NCI-H146 (cell line): Measurements from ENCODE around the gene KIF7.

Experiments used
- DNase-seq: peaks from one replicate; lab custom pipeline; 2025; lab: John Stamatoyannopoulos, UW

KIF7 gene

DNA sequence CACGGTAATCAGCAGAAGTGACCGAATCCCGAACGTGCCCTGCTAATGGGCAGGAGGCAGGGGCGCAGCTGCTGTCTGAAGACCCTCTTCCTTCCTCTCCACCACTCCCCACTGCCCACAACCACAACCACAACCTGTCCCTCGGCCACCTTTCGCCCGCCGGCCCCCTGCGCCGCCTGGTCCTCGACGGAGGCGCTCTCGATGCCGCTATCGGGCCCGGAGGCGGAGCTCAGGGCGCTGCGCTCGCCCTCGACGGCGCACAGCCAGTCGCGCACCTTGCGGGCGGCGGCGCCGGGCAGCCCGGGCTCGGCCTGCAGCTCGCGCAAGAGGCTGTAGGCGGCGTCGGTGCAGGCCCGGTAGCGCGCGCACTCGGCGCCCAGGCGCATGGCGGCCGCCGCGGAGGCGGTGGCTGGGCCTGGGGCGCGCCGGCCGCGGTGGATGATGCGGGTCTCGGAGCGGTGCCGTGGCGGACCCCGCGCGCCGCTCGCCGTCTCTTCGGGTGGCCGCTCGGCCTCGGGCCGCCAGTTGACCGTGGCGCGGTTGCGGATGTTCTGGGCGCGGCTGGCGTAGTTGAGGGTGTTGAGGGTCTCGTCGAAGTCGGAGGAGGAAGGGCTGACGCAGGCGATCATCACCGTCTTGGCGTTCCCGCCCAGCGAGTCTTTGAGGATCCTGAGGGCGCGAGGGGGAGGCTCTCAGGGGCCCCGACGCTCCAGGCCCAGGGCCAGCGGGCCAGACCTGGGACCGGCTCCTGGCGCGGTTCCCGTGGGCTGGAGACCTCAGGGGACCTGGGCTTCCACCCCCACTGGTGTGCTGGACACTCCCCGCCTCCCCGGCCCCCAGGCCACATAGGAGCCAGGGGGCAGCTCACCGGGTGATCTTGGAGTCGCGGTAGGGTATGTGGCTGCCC is 6.9 kb downstream of the KIF7 start:
- DNase-seq, result no peak

DNA sequence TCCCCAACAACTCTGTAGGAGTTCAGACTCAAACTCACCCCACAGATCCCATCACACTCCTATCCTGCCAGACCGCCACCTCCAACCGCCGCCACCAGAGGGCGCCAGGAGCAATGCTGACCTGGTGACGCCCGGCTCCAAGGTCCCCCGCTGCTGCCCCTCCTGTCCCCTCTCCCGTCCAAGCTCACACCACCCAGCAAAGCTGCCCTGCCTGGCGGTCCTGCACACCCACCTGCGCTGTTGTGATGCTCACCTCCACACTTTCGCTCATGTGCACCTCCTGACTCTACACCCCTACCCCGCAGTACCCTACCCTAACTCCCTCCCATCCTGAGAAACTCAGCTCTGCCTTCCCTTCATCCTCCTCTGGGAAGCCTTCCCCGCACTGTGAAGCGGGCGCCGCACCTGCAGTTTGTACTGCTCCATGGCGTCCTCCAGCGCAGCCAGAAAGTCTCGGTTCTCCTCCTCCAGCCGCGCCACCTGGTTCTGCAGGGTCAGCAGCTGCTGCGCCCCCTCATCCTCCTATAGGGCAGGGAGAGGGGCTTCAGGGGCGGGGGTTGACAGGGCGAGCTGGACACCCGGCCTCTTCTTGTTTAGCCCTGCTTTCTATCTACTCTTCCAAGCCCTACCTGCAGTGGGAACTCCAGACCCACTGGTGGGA is 7.9 kb downstream of the KIF7 start:
- DNase-seq, result peak; percentile 1

DNA sequence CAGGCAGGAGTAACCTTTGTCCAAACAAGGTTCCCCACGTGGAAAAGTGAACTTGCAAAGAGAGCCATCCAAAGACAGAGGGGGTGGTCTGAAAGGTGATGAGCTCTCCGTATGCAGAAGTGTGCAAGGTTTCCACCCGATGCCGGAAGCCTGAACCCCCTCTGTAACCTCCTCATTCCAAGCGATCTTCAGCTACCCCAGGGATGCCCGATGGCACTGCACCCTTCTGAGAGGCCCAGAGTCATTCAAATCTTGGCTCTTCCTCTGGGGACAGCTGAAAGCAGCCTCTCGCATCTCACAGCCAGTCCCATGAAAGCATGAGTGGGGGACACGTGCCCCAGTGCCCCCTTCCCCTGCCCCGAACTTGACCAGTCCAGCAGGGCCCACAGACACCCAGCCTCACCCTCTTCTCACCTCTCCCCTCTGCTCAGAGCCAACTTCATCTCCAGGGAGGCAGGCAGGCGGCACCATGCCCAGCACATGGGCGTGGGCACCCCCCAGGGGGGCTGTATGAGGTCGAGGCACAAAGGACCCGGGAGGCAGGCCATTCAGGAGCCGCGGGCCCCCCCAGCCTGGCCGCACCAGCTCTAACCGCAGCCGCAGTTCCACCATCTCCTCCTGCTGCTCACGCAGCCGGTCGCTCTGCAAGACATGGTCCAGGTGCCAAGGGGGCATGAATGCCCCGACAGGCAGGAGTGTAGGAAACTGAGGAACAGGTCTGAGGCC is 8.7 kb downstream of the KIF7 start:
- no peak for DNase-seq

DNA sequence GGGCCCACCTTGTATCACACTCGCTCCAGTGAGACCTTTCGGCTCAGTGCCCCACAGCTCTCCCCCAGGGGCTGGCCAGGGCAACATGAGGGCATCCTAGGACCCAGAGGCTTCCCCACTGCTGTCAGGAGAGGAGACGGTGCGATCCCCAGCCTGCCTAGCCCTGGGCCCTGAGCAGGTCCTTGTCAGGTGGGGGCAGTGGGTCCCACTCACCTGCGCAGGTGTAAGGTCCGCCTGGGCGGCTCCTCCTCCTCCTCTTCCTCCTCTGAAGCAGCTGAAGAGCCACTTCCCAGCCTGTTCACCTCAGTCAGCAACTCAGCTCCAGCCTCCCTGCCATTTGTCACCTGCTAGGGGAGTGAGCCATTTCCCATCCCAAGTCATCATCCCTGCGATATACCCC is 9.6 kb downstream of the KIF7 start:
- no peak for DNase-seq

DNA sequence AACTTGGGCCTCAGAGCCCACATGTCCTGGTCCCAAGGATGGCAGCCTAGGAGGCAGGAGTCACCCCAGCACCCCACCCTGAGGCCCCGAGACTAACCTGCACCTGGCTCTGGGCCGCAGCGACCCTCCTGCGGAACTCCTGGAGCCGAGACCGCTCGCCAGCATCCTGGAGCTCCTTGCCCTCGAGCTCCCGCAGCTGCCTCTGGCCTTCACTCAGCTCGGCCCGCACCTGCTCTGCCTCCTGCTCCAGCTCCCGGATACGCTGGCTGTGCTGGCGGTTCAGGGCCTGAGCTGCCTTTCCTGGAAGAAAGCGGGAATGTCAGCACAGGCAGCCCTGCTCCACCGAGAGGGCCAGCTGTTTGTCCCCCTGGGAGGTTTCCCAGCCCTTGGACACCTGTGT is 13.2 kb downstream of the KIF7 start:
- DNase-seq, result no peak

DNA sequence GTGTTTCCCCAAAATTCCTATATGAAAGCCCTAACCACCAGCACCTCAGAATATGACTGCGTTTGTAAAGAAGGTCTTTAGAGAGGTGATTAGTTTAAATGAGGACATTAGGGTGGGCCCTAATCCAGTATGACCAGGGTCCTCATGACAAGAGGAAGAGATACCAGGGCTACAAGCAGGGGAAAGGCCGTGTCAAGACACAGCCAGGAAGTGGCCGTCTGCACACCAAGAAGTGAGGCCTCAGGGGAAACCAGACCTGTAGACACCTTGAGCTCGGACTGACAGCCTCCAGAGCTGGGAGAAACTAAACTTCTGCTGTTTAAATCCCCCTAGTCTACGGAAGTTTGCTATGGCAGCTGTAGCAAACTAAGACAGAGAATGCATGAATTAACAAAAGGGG is 14.2 kb downstream of the KIF7 start:
- DNase-seq, result no peak

DNA sequence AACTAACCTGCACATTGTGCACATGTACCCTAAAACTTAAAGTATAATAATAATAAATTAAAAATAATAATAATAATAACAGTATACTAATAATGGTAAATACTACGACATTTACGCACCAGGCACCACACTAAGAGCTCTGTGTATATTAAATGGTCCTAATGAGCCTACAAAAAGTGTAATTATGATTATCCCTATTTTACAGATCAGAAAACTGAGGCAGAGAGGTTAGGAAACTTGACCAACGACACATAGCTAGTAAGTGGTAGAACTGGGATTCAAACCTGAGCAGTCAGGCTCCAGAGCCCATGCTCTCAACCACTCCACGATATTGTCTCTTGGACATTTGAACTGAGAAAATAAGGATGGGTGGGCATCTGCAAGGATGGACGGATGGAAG is 15.0 kb downstream of the KIF7 start:
- DNase-seq, result no peak

DNA sequence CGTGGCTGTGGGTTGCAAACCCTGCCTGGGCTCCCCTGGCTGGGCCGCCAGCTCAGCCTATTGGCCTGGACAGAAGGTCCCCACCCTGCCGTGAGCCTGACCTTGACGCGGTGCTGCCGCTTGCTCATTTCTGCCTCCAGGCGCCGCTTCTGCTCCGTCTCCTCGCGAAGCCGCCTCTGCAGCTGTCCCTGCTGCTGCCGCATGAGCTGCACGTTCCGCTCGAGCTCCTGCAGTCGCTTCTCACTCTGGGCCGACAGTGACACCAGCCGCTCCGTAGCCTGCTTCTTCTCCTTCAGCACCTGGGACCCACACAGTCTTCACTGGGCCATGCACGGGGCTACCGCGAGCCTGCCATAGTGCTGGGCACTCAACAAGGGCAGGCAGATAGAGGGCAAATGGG is 21.7 kb downstream of the KIF7 start:
- no peak for DNase-seq

DNA sequence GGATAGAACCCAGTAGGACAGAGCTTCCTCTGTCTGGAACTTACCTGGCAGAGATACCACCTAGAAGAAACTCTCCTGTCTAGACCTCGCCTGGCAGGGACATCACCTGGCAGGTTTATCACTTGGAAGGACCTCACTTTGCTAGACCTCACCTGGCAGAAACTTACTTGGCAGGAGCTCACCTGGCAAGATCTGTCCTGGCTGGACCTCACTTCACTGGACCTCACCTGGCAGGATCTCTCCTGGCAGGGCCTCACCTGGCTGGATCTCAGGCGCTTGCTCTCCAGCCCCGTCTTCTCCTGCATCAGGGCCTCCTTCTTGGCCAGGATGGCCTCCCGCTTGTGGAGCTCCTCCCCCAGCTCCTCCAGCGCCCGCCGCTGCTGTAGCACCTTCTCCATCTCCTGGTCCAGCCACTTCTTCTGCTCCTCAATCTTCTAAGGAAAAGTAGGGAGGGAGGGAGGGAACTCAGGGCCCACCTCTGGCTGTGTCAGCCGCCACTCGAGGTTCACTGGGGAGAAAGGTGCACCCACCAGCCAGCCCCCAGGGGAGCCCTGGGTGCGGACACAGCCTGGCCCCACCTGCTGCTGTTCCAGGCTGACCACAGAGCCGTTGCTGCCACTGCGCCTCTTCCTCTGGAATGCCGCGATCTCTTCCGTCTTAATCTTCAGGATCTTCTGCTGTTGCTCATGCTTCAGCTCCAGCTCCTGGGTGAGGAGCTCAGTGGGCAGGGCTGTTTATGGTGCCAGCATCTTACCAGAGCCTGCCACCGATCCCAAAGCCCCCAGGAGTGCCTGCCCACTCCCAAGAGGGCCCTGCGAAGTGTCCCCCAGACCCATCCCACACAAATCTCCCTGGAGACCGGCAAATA is 22.5 kb downstream of the KIF7 start:
- DNase-seq, result no peak

DNA sequence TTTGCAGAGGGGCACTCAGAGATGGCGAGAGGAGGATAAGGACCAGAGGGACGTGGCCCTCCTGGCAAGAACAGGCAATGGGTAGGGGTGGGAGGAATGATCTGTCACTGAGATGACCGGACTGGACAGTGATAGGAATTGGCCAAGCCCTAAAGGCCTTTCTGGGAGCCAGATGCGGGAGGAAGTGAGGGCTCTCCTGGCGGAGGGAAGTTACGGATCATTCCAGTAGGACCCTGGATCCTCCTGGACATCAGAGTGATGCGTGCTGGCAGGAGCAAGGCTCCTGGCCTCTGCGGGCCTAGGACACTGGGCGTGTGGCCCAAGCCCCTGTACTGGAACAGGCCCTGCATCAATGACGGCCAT is 23.4 kb downstream of the KIF7 start:
- no peak for DNase-seq

DNA sequence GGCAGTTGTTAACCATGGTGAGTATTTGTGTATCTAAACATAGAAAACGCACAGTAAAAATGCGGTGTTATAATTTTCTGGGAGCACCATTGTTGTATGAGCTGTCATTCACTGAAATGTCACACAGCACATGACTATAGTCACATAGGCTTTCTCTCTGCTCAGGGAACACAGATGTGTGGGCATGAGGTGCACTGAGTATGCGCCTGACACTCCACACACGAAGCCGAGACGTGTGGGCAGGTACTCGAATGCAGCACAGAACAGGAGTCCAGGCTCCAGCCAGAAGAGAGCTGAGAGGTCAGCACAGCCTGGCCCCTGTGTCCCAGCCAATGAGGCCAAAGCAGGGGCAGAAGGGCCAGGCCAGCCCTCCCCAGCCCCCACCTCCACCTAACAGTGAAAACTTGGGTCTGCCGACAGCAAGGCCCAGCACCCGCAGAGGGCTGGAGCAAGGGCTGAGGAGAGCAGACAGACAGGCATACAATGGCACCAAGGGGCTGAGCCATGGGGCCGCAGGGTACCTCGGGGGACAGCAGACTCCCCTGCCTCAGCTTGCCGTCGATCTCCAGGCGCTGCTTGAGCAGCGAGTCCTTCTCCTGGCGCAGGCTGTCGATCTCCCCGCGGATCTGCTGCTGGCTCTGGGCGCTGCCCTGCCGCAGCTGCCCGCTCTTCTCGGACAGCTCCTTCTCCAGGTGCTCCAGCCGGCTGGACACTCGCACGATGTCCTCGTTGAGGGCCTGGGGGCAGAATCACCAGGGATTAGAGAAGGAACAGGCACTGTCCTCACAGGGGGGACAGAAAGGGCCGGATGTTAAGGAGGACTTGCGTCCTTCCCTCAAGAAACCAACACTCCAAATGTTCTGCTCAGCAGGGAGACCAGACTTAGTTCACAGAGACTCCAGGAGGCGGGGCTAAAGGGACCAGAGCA is 24.0 kb downstream of the KIF7 start:
- DNase-seq, result no peak

DNA sequence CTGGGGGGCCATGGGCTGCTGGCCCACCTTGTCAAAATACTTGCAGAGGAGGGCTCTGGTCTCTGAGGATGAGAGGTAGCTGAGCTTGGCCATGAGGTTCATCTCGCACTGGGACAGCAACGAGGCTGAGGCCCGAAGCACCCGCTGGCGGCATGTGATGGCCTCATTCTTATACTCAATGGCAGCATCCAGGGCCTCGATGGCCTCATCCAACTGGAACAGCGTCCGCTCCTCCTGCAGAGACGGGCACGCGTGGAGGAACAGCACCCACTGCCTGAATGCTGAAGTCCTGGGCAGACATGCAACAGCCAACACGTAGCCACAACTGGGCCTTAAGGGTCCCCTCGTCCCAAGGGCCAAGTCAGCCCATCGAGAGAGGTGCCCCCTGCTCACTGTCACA is 25.0 kb downstream of the KIF7 start:
- no peak for DNase-seq

DNA sequence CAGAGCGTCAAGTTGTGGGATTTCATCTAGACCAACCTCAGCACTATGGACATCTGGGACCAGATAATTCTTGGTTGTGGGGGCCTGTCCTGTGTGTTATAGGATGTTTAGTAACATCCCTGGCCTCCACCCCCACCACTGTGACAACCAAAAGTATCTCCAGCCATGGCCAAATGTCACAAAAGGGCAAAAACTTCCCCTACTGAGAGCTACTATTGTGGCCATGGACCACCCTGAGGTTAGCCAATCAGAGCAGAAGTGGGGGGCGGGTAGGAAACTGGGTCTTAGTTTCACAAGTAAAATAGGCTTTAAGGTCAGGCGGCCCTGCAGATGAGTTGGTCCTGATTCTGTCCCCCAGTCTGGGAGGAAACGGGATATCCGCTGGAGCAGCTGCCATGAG is 25.4 kb downstream of the KIF7 start:
- DNase-seq, result no peak

DNA sequence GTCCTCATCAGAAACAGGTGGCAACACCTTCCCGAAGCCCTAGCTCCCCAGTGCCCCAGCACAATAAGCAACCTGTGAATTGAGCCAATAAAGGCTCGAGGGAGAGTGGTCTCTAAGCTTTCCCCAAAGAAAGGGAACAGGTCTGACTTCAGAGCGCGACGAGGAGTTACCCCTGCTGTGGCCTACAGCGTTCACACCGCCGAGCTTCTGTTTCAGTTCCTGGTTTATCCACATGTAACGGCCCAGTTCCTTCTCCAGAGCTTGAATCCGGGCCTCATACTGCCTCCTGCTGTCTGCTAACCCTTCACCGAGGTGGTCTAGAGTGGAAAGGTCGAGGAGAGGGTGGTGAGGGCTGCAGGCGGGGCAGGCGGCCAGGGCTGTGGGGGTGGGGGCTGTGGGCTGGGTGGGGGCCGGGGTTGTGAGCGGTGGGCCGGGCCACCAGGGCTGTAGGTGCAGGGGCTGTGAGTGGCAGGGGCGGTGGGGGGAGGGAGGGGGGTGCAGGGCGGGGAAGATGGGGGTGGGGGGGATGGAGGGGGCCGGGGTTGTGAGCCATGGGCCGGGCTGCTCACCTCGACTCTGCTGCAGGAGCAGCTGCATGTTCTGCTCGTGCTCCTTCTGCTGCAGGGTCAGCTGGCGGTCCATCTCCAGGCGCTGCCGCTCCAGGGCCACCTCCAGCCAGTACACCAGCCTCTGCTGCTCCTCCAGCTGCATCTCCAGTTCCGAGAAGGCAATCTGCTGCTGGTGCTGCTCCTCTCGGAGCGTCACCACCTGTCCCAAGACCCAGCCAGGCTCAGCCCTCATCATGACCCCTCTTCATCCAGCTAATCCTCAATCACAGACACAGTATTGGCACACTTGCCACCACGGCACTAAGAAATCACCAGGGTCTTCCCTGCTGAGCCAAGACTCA is 26.2 kb downstream of the KIF7 start:
- DNase-seq, result no peak

DNA sequence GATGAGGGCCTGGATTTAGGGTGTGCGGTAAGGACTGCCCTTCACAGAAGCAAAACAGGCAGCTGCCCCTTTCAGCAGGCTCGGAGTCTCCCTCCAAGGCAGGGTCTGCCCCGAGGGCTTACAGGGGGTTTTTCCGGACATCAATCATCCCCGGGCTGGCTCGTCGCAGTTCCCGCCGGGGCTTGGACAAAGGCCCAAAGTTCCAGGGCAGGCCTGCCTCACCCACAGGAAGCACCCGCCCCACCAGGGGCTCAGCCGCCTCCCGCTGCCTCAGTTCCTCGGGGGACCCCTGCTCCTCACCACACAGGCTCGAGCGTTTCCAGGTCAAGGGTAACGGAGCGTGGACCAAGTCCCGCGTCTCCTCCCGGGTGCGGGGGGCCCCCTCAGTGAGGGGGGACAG is 27.0 kb downstream of the KIF7 start:
- DNase-seq, result no peak

DNA sequence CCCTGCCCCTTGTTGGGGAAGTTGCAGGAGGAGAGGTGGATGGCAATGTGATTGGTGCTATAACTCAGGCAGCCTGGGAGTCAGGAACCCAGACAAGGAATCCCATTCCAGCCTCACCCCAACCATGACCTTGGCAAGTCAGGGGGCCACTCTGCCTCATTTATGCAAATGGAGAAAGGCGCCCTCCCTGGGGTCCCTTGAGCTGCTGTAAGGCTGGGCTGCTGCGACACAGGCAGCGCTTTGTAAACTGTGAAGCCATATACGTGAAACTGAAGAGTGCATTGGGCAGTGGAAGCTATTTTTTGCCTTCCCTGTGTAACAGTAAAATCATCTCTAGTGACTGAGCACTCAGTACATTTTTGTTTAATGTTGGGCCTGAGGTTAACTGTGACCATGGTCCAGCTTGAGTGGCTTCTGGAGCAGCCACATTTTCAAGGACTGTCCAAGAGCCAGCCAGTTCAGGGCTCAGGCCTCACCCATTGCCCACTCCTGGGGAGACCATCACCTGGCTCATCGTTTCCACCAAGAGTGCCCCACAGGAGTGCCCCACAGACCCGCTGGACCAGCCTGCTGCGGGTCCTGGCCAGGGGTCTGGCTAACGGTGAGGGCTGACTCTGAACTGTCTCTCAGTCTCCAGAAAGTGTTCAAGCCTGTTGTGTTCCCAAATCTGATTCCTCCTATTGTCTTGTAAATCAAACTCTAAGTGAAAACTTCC is 27.9 kb downstream of the KIF7 start:
- DNase-seq, result no peak

DNA sequence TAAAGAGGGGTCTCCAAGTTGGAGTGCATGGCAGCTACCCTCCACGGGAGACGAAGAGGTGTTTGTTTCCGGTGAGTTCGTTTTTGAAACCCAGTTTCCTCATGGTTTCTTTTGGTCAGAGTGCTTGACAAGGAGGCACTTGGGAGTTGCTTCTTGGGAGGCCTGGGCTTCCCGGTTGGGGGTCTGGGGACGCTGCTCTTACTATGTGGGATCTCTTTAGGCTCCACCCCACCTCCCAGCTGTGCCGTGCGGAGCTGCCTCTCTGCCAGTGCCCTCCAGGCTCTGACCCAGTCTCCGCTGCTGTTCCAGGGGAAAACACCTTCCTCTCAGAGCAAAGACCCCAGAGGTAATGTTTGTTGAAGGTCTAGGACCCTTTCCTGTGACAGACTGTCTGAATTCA is 29.6 kb downstream of the KIF7 start:
- no peak for DNase-seq

DNA sequence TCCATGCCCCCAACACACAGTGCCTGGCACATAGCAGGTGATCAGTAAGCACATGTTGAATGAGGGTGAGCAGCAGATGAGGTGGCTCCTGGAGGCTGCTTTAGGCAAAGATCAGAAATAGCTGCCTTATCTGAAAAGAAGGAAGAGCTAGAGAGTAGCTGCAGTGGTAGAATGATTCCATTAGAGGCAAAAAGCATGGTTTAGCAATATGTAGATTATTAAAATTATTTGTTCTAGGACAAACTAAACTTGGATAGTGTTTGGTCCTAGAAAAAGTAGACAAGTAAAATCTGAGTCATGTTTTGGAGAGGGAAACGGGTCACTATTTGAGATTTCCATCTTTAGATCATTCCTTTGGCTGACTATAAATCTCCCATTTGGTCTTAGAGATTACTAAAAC is 32.1 kb downstream of the KIF7 start:
- no peak for DNase-seq

DNA sequence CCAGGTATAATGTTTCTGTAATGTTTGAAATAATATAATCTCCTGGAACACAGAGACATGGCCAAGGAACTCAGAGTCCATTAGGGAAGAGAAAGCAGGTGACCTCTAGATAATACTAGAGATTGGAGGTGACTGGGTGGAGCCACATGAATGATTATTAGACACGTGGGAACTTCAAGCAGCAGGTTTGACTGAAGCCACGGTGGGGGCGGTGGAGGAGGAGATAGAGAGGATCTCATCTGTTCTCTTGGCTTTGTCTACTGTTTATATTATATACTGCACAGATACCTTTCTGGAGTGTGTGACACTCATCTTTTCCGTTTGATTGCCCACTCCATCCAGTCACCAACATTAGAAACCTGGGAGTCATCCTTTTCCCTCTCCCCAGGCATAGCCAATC is 33.7 kb downstream of the KIF7 start:
- DNase-seq, result no peak
